GM23338 (cell line): ENCODE measurements around the gene PSD. TPM values are rescaled to one million over a fixed set of nuclear protein-coding genes. Genes with fewer than 3 reads are reported as not detected.

Source experiments
- CTCF ChIP-seq, 2 experiments: fragments of 200-600 bp in 1 of 2; sonication (generic) in 1 of 2; conservative IDR thresholded peaks; 2 replicates each; pipeline versions ENCODE4 v1.5.1 to v1.6.1; 2016 to 2017; ENCODE audit warnings: antibody characterized with exemption in 2 of 2, low read depth in 2 of 2, mild to moderate bottlenecking in 2 of 2, moderate library complexity in 1 of 2
- EZH2 ChIP-seq: fragments of 200-600 bp; sonication (generic); IDR thresholded peaks from one replicate; pipeline ENCODE4 v1.8.0; 2017; ENCODE audit warnings: antibody characterized with exemption, mild to moderate bottlenecking, low read depth; ENCODE audit not compliant: unreplicated experiment
- NANOG ChIP-seq: IDR thresholded peaks from 2 replicates; pipeline ENCODE4 v1.6.1; 2016; ENCODE audit warnings: antibody characterized with exemption, borderline replicate concordance
- POLR2AphosphoS5 ChIP-seq: IDR thresholded peaks from 2 replicates; pipeline ENCODE4 v1.6.1; 2016; ENCODE audit warnings: antibody characterized with exemption, low read depth
- REST ChIP-seq: IDR thresholded peaks from one replicate; pipeline ENCODE4 v1.6.1; 2018; ENCODE audit warnings: antibody characterized with exemption; ENCODE audit not compliant: unreplicated experiment
- ZNF462 ChIP-seq: fragments of 250-450 bp; sonication (Bioruptor Pico); IDR thresholded peaks from 2 replicates; pipeline ENCODE4 v1.5.0; 2020; ENCODE audit warnings: mild to moderate bottlenecking, moderate library complexity
- polyA plus RNA-seq: library from polyadenylated mRNA; unstranded; fragments of >200 nt; fragmentation: Nextera tagmentation; extraction: Ambion mirVana; gene quantifications from 2 replicates; pipeline ENCODE4 v1.2.1, GENCODE V29; 2016
- total RNA-seq: library from RNA; depleted of rRNA; stranded (reverse); fragments of >200 nt; shearing (Covaris generic); gene quantifications from 2 replicates; pipeline ENCODE4 v1.2.3, GENCODE V29; 2014

Gene PSD
- total and polyA plus RNA-seq, 2 experiments from 2014 or later, result 1.9 to 6.8 TPM

GRCh38 chr10:102405108-102405571 lies 13.4 kb downstream of the PSD start (continued):
- no peak for TF ChIP-seq ZNF462
- TF ChIP-seq REST, result no peak
- no peak for TF ChIP-seq POLR2AphosphoS5
- TF ChIP-seq EZH2, result no peak
- TF ChIP-seq CTCF (conservative IDR thresholded peaks at IDR 0.05; ENCODE audit: low read depth in 2 of 2), result no peak
- TF ChIP-seq NANOG, result no peak
